B cell (primary cell): ENCODE results near the gene GLIS1. TPM values are rescaled to one million over a fixed set of nuclear protein-coding genes. Genes with fewer than 3 reads are reported as not detected.

Experiments
- ATAC-seq: fragments of 200-7000 bp; cut with Tn5 transposase; one replicate; pipeline ENCODE4 v1.10.0; 2021; ENCODE audit warnings: low read depth, mild to moderate bottlenecking, moderate number of reproducible peaks, moderate library complexity
- CTCF ChIA-PET: fragments of 350-600 bp; sonication (Branson Sonifier 250); formaldehyde crosslinking; loops from one replicate; lab custom pipeline; 2021; ENCODE audit warnings: antibody characterized with exemption, inconsistent platforms; lab: Charles Lee
- POLR2A ChIA-PET: fragments of 350-600 bp; sonication (Branson Sonifier 250); formaldehyde crosslinking; loops from one replicate; lab custom pipeline; 2021; ENCODE audit warnings: antibody characterized with exemption; lab: Charles Lee
- DNase-seq: peaks from one replicate; pipeline ENCODE4 v3.0.0; 2013
- H2AFZ ChIP-seq: 2 replicates; pipeline ENCODE4 v1.6.1; 2012; ENCODE audit warnings: mild to moderate bottlenecking, low read depth, low read length; ENCODE audit not compliant: insufficient read depth, poor library complexity, severe bottlenecking
- H3K27ac ChIP-seq, 2 donors: 1 replicate in 1 of 2; 2 replicates in 1 of 2; pipeline ENCODE4 v1.5.1; 2012 to 2013; ENCODE audit warnings: low read length in 2 of 2, mild to moderate bottlenecking in 2 of 2, moderate library complexity in 1 of 2
- H3K27me3 ChIP-seq, 4 experiments: fragments of 200-600 bp in 1 of 4; sonication (generic) in 1 of 4; replicated peaks in 1 of 4; 1 replicate in 2 of 4; 2 replicates in 2 of 4; pipeline versions ENCODE4 v1.6.1 to v1.7.0; 2013 to 2016; ENCODE audit warnings: low read length in 3 of 4, mild to moderate bottlenecking in 2 of 4, mixed read lengths in 1 of 4, moderate library complexity in 1 of 4; ENCODE audit not compliant: insufficient read depth in 4 of 4, control insufficient read depth in 3 of 4; ENCODE audit errors: control extremely low read depth in 1 of 4
- H3K36me3 ChIP-seq, 2 experiments: replicated peaks in 1 of 2; 1 replicate in 1 of 2; 2 replicates in 1 of 2; pipeline versions ENCODE4 v1.6.1 to v1.7.1; 2013; ENCODE audit warnings: low read length in 1 of 2; ENCODE audit not compliant: insufficient read depth in 2 of 2, control insufficient read depth in 1 of 2; ENCODE audit errors: control extremely low read depth in 1 of 2, extremely low read depth in 1 of 2
- H3K4me1 ChIP-seq, 2 donors: fragments of 200-600 bp in 1 of 2; sonication (generic) in 1 of 2; 1 replicate in 1 of 2; 2 replicates in 1 of 2; pipeline versions ENCODE4 v1.5.1 to v1.6.1; 2013 to 2017; ENCODE audit warnings: low read length in 2 of 2; ENCODE audit not compliant: control insufficient read depth in 2 of 2, insufficient read depth in 2 of 2
- H3K4me2 ChIP-seq: replicated peaks from 2 replicates; pipeline ENCODE3; 2012; ENCODE audit warnings: mild to moderate bottlenecking, low read depth, low read length; ENCODE audit not compliant: poor library complexity, severe bottlenecking
- H3K4me3 ChIP-seq, 5 experiments: fragments of 200-600 bp in 1 of 5; sonication (generic) in 1 of 5; 1 replicate in 3 of 5; 2 replicates in 2 of 5; pipeline versions ENCODE4 v1.5.1 to v1.7.0; 2011 to 2016; ENCODE audit warnings: low read length in 4 of 5, mild to moderate bottlenecking in 4 of 5, low read depth in 2 of 5, control low read depth in 1 of 5, moderate library complexity in 1 of 5; ENCODE audit not compliant: insufficient read depth in 1 of 5; ENCODE audit errors: control extremely low read depth in 1 of 5, extremely low read depth in 1 of 5
- H3K79me2 ChIP-seq: fragments of 200-600 bp; sonication (generic); one replicate; pipeline ENCODE4 v1.6.0; 2016; ENCODE audit warnings: low read length; ENCODE audit not compliant: control insufficient read depth, insufficient read depth
- H3K9ac ChIP-seq: fragments of 200-600 bp; sonication (generic); 2 replicates; pipeline ENCODE4 v1.6.1; 2017; ENCODE audit warnings: mild to moderate bottlenecking, low read length, moderate library complexity
- H3K9me3 ChIP-seq, 3 donors: one replicate each; pipeline versions ENCODE4 v1.6.1 to v1.7.1; 2013; ENCODE audit warnings: low read length in 2 of 3; ENCODE audit not compliant: control insufficient read depth in 2 of 3, insufficient read depth in 1 of 3; ENCODE audit errors: control extremely low read depth in 1 of 3
- H4K20me1 ChIP-seq: 2 replicates; pipeline ENCODE4 v1.6.0; 2012; ENCODE audit warnings: mild to moderate bottlenecking, low read length; ENCODE audit not compliant: insufficient read depth, control insufficient read depth, poor library complexity, severe bottlenecking
- H3K27ac Mint-ChIP-seq: one replicate; pipeline ENCODE4 v1.8.0; 2021; ENCODE audit warnings: mixed read lengths
- H3K27me3 Mint-ChIP-seq: one replicate; pipeline ENCODE4 v1.8.0; 2021; ENCODE audit warnings: mixed read lengths
- H3K4me1 Mint-ChIP-seq: one replicate; pipeline ENCODE4 v1.8.0; 2021; ENCODE audit warnings: mixed read lengths
- H3K4me3 Mint-ChIP-seq: one replicate; pipeline ENCODE4 v1.8.0; 2021; ENCODE audit warnings: mixed read lengths
- H3K9me3 Mint-ChIP-seq: one replicate; pipeline ENCODE4 v1.8.0; 2022; ENCODE audit warnings: mixed read lengths; ENCODE audit not compliant: insufficient read depth
- EZH2 ChIP-seq: IDR thresholded peaks from 2 replicates; pipeline ENCODE4 v1.6.1; 2012; ENCODE audit warnings: borderline replicate concordance, low read depth, mild to moderate bottlenecking, moderate library complexity, low read length; ENCODE audit not compliant: insufficient read depth, poor library complexity, severe bottlenecking
- WGBS: methylation state at CpG from one replicate; pipeline ENCODE4 v1.1.5; 2013; ENCODE audit warnings: missing lambda C conversion rate; ENCODE audit not compliant: insufficient coverage; 5-methylcytosine and 5-hydroxymethylcytosine counted together
- intact Hi-C: fragments of 100-400 bp; cut with micrococcal nuclease; formaldehyde crosslinking; loops from one replicate; pipeline ENCODE4 v1.10.0; 2022
- polyA plus RNA-seq: library from polyadenylated mRNA; depleted of rRNA; stranded (reverse); fragments of >200 nt; gene quantifications from 2 replicates; pipeline ENCODE4 v1.2.3, GENCODE V29; 2012
- total RNA-seq, 2 donors: library from RNA; stranded (reverse); fragments of 120-200 nt in 1 of 2; gene quantifications; 1 replicate in 1 of 2; 2 replicates in 1 of 2; pipeline versions ENCODE4 v1.2.3 to v1.2.4, GENCODE V29; 2013 to 2022
- TF ChIP-seq, protein P1 (sequence below): fragments of 200-600 bp; IDR thresholded peaks from one replicate; pipeline ENCODE4 v1.8.0; 2022; ENCODE audit warnings: antibody characterized with exemption, mild to moderate bottlenecking

The GLIS1 gene
- total and polyA plus RNA-seq, 2 donors (not counting 1 experiment from before 2014, with no cell fraction given) = not detected

DNA sequence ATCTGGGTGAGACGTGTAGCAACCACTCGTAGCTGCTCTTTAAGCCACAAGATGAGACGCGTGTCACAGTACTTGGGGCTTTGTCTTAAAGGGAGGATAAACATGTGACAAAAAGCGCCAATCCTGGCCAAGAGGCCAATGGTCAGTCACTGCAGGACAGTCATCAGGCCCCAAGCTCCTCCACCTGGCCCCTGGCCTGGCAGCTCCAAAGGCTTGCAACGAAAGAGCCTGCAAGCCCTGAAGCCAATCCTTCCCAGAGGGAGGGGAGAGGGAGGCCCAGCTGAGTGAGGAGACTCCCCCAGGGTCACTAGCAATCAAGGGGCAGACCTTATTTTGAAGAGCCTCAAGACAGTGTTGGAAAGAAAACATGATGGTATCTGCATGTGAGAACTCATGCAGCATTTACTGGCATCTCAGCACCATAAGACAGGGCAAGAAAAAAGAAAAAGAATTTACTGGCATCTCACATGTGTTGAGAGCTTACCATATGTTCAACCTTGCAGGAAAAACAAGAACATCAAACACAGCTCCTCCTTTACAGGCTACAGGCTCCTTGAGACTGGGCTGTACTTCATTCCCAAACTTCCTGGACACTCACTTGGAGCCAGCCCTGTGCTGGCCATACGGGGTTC is 11.4 kb downstream of the GLIS1 start:
- CTCF ChIA-PET = no interaction called here
- Histone ChIP-seq H3K9ac (no peak overlapping the region), H4K20me1 (no peaks in the 10 kb centered on the region), H3K4me3 (no peak overlapping the region), H3K4me2 (no peak overlapping the region), H3K9me3 (no peaks in the 10 kb centered on the region), H2AFZ (no peak overlapping the region), H3K27ac (no peak overlapping the region), H3K36me3 (no peaks in the 10 kb centered on the region), H3K79me2 (no peaks in the 10 kb centered on the region), H3K4me1 (no peaks in the 10 kb centered on the region), H3K27me3 (no peaks in the 10 kb centered on the region)
- Mint-ChIP-seq H3K9me3 (no peaks in the 10 kb centered on the region), H3K27ac (no peak overlapping the region), H3K27me3 (peaks cover 10% of the 10 kb centered on the region), H3K4me1 (no peaks in the 10 kb centered on the region), H3K4me3 (no peak overlapping the region)
- no peak for DNase-seq
- WGBS = 92% methylated on average over 7 of the region's 7 CpGs
- intact Hi-C loops = no loop called here
- TF ChIP-seq EZH2 = no peak
- TF ChIP-seq, protein P1, sequence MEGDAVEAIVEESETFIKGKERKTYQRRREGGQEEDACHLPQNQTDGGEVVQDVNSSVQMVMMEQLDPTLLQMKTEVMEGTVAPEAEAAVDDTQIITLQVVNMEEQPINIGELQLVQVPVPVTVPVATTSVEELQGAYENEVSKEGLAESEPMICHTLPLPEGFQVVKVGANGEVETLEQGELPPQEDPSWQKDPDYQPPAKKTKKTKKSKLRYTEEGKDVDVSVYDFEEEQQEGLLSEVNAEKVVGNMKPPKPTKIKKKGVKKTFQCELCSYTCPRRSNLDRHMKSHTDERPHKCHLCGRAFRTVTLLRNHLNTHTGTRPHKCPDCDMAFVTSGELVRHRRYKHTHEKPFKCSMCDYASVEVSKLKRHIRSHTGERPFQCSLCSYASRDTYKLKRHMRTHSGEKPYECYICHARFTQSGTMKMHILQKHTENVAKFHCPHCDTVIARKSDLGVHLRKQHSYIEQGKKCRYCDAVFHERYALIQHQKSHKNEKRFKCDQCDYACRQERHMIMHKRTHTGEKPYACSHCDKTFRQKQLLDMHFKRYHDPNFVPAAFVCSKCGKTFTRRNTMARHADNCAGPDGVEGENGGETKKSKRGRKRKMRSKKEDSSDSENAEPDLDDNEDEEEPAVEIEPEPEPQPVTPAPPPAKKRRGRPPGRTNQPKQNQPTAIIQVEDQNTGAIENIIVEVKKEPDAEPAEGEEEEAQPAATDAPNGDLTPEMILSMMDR = no peak
- ATAC-seq = no peak
- POLR2A ChIA-PET = no interaction called here

DNA sequence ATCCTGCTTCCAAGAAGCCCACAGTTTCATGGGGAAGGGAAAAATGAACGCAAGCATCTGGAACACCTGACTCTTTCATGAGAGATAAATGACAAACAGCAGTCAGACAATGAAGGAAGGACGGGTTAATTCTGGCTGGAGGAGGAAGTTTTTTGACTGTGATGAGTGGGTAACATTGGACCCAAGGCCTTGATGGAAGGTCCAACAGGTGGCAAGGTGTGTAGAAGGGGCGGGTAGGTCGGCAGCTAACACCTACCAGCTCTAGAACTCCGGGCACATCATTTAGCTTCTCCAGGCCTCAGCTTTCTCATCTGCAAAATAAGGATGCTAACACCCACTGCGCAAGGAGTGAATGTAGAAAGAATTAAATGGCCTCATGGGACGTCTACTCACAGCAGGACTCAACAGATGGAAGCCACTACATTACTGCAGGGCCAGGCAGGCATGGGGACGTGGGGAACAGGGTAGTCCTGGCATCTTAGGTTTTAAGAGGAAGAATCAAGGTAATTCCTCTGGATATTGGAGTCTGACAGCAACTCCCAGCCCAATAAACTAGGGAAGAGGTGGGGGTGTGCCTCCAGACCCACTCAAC is 12.9 kb downstream of the GLIS1 start:
- no peak overlapping the region for H3K9ac ChIP-seq
- H3K36me3 ChIP-seq = no peaks in the 10 kb centered on the region
- H3K4me1 ChIP-seq = no peaks in the 10 kb centered on the region
- CTCF ChIA-PET = no interaction called here
- intact Hi-C loops = no loop called here
- no peaks in the 10 kb centered on the region for H3K79me2 ChIP-seq
- H3K27me3 ChIP-seq = no peaks in the 10 kb centered on the region
- H3K4me2 ChIP-seq = no peak overlapping the region
- Mint-ChIP-seq H3K4me1 (no peaks in the 10 kb centered on the region), H3K9me3 (no peaks in the 10 kb centered on the region), H3K27ac (no peak overlapping the region), H3K4me3 (no peak overlapping the region), H3K27me3 (peaks cover 6% of the 10 kb centered on the region)
- no CpG with 5 or more reads among the region's 8 CpGs for WGBS
- no peak overlapping the region for H3K27ac ChIP-seq
- TF ChIP-seq EZH2 = no peak
- ATAC-seq (no peak), DNase-seq (no peak)
- H3K9me3 ChIP-seq = no peaks in the 10 kb centered on the region
- POLR2A ChIA-PET = no interaction called here
- no peaks in the 10 kb centered on the region for H4K20me1 ChIP-seq
- no peak overlapping the region for H3K4me3 ChIP-seq
- no peak overlapping the region for H2AFZ ChIP-seq
